GM23338 (cell line): ENCODE results near the gene ITCH. TPM values are rescaled to one million over a fixed set of nuclear protein-coding genes. Genes with fewer than 3 reads are reported as not detected.
A peak's percentile ranks its signal among the peaks of the same experiment; 100 is the strongest.

Source experiments
- ATAC-seq: fragments of 200-7000 bp; cut with Tn5 transposase; 3 replicates; pipeline ENCODE4 v1.9.1; 2020
- DNase-seq: peaks from one replicate; pipeline ENCODE4 v3.0.0-alpha.2; 2015; ENCODE audit warnings: low spot score
- H2AFZ ChIP-seq: fragments of 200-600 bp; sonication (generic); 2 replicates; pipeline ENCODE4 v1.8.0; 2016; ENCODE audit warnings: antibody characterized with exemption, mild to moderate bottlenecking, moderate library complexity
- H3F3A ChIP-seq: fragments of 200-600 bp; sonication (generic); replicated peaks from 2 replicates; pipeline ENCODE4 v1.8.0; 2017; ENCODE audit warnings: antibody characterized with exemption, mixed run types, low read depth
- H3K27ac ChIP-seq: fragments of 200-600 bp; sonication (generic); 2 replicates; pipeline ENCODE4 v1.6.1; 2016; ENCODE audit warnings: low read depth
- H3K27me3 ChIP-seq: fragments of 200-600 bp; sonication (generic); 2 replicates; pipeline ENCODE4 v1.8.0; 2016; ENCODE audit warnings: mild to moderate bottlenecking, mixed run types, moderate library complexity; ENCODE audit not compliant: insufficient read depth
- H3K36me3 ChIP-seq: fragments of 200-600 bp; sonication (generic); 2 replicates; pipeline ENCODE4 v1.8.0; 2016; ENCODE audit warnings: mild to moderate bottlenecking; ENCODE audit not compliant: insufficient read depth
- H3K4me1 ChIP-seq: fragments of 200-600 bp; sonication (generic); 2 replicates; pipeline ENCODE4 v1.8.0; 2016; ENCODE audit warnings: mild to moderate bottlenecking, moderate library complexity; ENCODE audit not compliant: insufficient read depth
- H3K4me2 ChIP-seq: fragments of 200-600 bp; sonication (generic); 2 replicates; pipeline ENCODE4 v1.7.1; 2017; ENCODE audit warnings: mixed run types
- H3K4me3 ChIP-seq: fragments of 200-600 bp; sonication (generic); 2 replicates; pipeline ENCODE4 v1.6.1; 2016; ENCODE audit warnings: mixed run types
- H3K79me2 ChIP-seq: fragments of 200-600 bp; sonication (generic); replicated peaks from 2 replicates; pipeline ENCODE4 v1.8.0; 2017; ENCODE audit warnings: mild to moderate bottlenecking; ENCODE audit not compliant: insufficient read depth
- H3K9me2 ChIP-seq: fragments of 200-600 bp; sonication (generic); 2 replicates; pipeline ENCODE4 v1.8.0; 2017; ENCODE audit not compliant: insufficient read depth
- H4K20me1 ChIP-seq: fragments of 200-600 bp; sonication (generic); replicated peaks from 2 replicates; pipeline ENCODE4 v1.8.0; 2017; ENCODE audit warnings: mild to moderate bottlenecking; ENCODE audit not compliant: insufficient read depth
- H3K27ac Mint-ChIP-seq: 2 replicates; pipeline ENCODE4 v1.8.0; 2020; ENCODE audit warnings: inconsistent platforms, mild to moderate bottlenecking, moderate library complexity, mixed read lengths
- H3K27me3 Mint-ChIP-seq: 3 replicates; pipeline ENCODE4 v1.8.0; 2022; ENCODE audit warnings: low read depth, mild to moderate bottlenecking, moderate library complexity, mixed read lengths, inconsistent platforms; ENCODE audit not compliant: insufficient read depth, poor library complexity
- H3K36me3 Mint-ChIP-seq: 3 replicates; pipeline ENCODE4 v1.8.0; 2021; ENCODE audit warnings: low read depth, mild to moderate bottlenecking, inconsistent platforms, moderate library complexity, mixed read lengths
- H3K4me1 Mint-ChIP-seq: 3 replicates; pipeline ENCODE4 v1.8.0; 2020; ENCODE audit warnings: mild to moderate bottlenecking, inconsistent platforms, mixed read lengths
- H3K4me3 Mint-ChIP-seq: 3 replicates; pipeline ENCODE4 v1.8.0; 2021; ENCODE audit warnings: moderate library complexity, mild to moderate bottlenecking, inconsistent platforms, mixed read lengths
- H3K9me3 Mint-ChIP-seq: 3 replicates; pipeline ENCODE4 v1.8.0; 2020; ENCODE audit warnings: moderate library complexity, mild to moderate bottlenecking, inconsistent platforms, mixed read lengths
- CREB1 ChIP-seq: fragments of 250-450 bp; sonication (Bioruptor Pico); IDR thresholded peaks from 2 replicates; pipeline ENCODE4 v1.5.0; 2020; ENCODE audit warnings: low read depth, mild to moderate bottlenecking, moderate library complexity
- CTCF ChIP-seq, 2 experiments: fragments of 200-600 bp in 1 of 2; sonication (generic) in 1 of 2; conservative IDR thresholded peaks; 2 replicates each; pipeline versions ENCODE4 v1.5.1 to v1.6.1; 2016 to 2017; ENCODE audit warnings: antibody characterized with exemption in 2 of 2, low read depth in 2 of 2, mild to moderate bottlenecking in 2 of 2, moderate library complexity in 1 of 2
- EZH2 ChIP-seq: fragments of 200-600 bp; sonication (generic); IDR thresholded peaks from one replicate; pipeline ENCODE4 v1.8.0; 2017; ENCODE audit warnings: antibody characterized with exemption, mild to moderate bottlenecking, low read depth; ENCODE audit not compliant: unreplicated experiment
- EZH2phosphoT487 ChIP-seq: fragments of 200-600 bp; sonication (generic); IDR thresholded peaks from one replicate; pipeline ENCODE4 v1.8.1; 2018; ENCODE audit warnings: antibody characterized with exemption; ENCODE audit not compliant: unreplicated experiment
- JUNB ChIP-seq: IDR thresholded peaks from one replicate; pipeline ENCODE4 v1.6.1; 2016; ENCODE audit warnings: antibody characterized with exemption; ENCODE audit not compliant: unreplicated experiment
- NANOG ChIP-seq: IDR thresholded peaks from 2 replicates; pipeline ENCODE4 v1.6.1; 2016; ENCODE audit warnings: antibody characterized with exemption, borderline replicate concordance
- STAT1 ChIP-seq: IDR thresholded peaks from one replicate; pipeline ENCODE4 v1.6.1; 2016; ENCODE audit warnings: antibody characterized with exemption; ENCODE audit not compliant: unreplicated experiment
- ZNF114 ChIP-seq: fragments of 250-450 bp; sonication (Bioruptor Pico); IDR thresholded peaks from 2 replicates; pipeline ENCODE4 v1.5.0; 2020; ENCODE audit warnings: mild to moderate bottlenecking, moderate library complexity
- ZNF331 ChIP-seq: fragments of 250-450 bp; sonication (Bioruptor Pico); IDR thresholded peaks from 2 replicates; pipeline ENCODE4 v1.5.0; 2020; ENCODE audit warnings: low read depth, mild to moderate bottlenecking, moderate library complexity
- polyA plus RNA-seq: library from polyadenylated mRNA; unstranded; fragments of >200 nt; fragmentation: Nextera tagmentation; extraction: Ambion mirVana; gene quantifications from 2 replicates; pipeline ENCODE4 v1.2.1, GENCODE V29; 2016
- total RNA-seq: library from RNA; depleted of rRNA; stranded (reverse); fragments of >200 nt; shearing (Covaris generic); gene quantifications from 2 replicates; pipeline ENCODE4 v1.2.3, GENCODE V29; 2014
- TF ChIP-seq, protein P1 (sequence below): fragments of 250-450 bp; sonication (Bioruptor Pico); IDR thresholded peaks from 2 replicates; pipeline ENCODE4 v1.5.0; 2020; ENCODE audit warnings: mild to moderate bottlenecking, moderate library complexity
- TF ChIP-seq, protein P2 (sequence below): IDR thresholded peaks from 2 replicates; pipeline ENCODE4 v1.6.1; 2016; ENCODE audit warnings: antibody characterized with exemption

The ITCH gene
- total and polyA plus RNA-seq, 2 experiments from 2014 or later = 16.4 to 31.6 TPM

GRCh38 chr20:34385464-34385863, 22.4 kb downstream of the ITCH start (continued):
- TF ChIP-seq, protein P1, sequence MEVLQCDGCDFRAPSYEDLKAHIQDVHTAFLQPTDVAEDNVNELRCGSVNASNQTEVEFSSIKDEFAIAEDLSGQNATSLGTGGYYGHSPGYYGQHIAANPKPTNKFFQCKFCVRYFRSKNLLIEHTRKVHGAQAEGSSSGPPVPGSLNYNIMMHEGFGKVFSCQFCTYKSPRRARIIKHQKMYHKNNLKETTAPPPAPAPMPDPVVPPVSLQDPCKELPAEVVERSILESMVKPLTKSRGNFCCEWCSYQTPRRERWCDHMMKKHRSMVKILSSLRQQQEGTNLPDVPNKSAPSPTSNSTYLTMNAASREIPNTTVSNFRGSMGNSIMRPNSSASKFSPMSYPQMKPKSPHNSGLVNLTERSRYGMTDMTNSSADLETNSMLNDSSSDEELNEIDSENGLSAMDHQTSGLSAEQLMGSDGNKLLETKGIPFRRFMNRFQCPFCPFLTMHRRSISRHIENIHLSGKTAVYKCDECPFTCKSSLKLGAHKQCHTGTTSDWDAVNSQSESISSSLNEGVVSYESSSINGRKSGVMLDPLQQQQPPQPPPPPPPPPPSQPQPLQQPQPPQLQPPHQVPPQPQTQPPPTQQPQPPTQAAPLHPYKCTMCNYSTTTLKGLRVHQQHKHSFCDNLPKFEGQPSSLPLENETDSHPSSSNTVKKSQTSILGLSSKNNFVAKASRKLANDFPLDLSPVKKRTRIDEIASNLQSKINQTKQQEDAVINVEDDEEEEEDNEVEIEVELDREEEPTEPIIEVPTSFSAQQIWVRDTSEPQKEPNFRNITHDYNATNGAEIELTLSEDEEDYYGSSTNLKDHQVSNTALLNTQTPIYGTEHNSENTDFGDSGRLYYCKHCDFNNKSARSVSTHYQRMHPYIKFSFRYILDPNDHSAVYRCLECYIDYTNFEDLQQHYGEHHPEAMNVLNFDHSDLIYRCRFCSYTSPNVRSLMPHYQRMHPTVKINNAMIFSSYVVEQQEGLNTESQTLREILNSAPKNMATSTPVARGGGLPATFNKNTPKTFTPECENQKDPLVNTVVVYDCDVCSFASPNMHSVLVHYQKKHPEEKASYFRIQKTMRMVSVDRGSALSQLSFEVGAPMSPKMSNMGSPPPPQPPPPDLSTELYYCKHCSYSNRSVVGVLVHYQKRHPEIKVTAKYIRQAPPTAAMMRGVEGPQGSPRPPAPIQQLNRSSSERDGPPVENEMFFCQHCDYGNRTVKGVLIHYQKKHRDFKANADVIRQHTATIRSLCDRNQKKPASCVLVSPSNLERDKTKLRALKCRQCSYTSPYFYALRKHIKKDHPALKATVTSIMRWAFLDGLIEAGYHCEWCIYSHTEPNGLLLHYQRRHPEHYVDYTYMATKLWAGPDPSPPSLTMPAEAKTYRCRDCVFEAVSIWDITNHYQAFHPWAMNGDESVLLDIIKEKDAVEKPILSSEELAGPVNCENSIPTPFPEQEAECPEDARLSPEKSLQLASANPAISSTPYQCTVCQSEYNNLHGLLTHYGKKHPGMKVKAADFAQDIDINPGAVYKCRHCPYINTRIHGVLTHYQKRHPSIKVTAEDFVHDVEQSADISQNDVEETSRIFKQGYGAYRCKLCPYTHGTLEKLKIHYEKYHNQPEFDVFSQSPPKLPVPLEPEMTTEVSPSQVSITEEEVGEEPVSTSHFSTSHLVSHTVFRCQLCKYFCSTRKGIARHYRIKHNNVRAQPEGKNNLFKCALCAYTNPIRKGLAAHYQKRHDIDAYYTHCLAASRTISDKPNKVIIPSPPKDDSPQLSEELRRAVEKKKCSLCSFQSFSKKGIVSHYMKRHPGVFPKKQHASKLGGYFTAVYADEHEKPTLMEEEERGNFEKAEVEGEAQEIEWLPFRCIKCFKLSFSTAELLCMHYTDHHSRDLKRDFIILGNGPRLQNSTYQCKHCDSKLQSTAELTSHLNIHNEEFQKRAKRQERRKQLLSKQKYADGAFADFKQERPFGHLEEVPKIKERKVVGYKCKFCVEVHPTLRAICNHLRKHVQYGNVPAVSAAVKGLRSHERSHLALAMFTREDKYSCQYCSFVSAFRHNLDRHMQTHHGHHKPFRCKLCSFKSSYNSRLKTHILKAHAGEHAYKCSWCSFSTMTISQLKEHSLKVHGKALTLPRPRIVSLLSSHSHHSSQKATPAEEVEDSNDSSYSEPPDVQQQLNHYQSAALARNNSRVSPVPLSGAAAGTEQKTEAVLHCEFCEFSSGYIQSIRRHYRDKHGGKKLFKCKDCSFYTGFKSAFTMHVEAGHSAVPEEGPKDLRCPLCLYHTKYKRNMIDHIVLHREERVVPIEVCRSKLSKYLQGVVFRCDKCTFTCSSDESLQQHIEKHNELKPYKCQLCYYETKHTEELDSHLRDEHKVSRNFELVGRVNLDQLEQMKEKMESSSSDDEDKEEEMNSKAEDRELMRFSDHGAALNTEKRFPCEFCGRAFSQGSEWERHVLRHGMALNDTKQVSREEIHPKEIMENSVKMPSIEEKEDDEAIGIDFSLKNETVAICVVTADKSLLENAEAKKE (CRISPR knock-in tag) = no peak
- TF ChIP-seq NANOG (no peak), CTCF (conservative IDR thresholded peaks at IDR 0.05; ENCODE audit: low read depth in 2 of 2) (no peak)

DNA sequence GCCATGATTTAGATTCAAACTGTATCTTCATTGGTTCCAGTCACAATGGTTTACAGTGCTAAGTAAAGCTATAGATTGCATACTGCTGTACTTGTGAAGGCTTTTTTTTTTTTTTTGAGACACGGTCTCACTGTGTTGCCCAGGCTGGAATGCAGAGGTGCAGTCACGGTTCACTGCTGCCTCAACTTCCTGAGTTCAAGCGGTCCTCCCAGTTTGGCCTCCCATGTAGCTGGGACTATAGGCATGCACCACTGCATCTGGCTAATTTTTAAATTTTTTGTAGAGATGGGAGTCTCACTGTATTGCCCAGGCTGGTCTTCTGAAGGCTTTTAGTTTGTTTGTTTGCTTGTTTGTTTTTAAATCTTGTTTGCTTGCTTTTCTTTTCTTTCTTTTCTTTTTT, 24.9 kb downstream of the ITCH start:
- no peaks in the 10 kb centered on the region for H3K9me2 ChIP-seq
- ATAC-seq (no peak), DNase-seq (no peak)
- H4K20me1 ChIP-seq = peaks cover 29% of the 10 kb centered on the region
- 0 out of 2 replicates have a peak overlapping the region, but pooled peaks have one; percentile 12 for H3K27ac ChIP-seq
- Mint-ChIP-seq H3K27ac (0 out of 2 replicates have a peak overlapping the region, but pooled peaks have one; percentile 38), H3K4me3 (no peak overlapping the region), H3K27me3 (peaks cover 2% of the 10 kb centered on the region), H3K36me3 (peaks cover 6% of the 10 kb centered on the region), H3K4me1 (peaks cover 23% of the 10 kb centered on the region), H3K9me3 (no peaks in the 10 kb centered on the region)
- no peaks in the 10 kb centered on the region for H3K27me3 ChIP-seq
- H2AFZ ChIP-seq = no peak overlapping the region
- H3K4me2 ChIP-seq = no peak overlapping the region
- peaks cover 98% of the 10 kb centered on the region for H3K79me2 ChIP-seq
- no peaks in the 10 kb centered on the region for H3K36me3 ChIP-seq
- peaks cover 7% of the 10 kb centered on the region for H3K4me1 ChIP-seq
- H3K4me3 ChIP-seq = no peak overlapping the region
- no peaks in the 10 kb centered on the region for H3F3A ChIP-seq
- no peak for TF ChIP-seq CREB1 (CRISPR knock-in tag)
- no peak for TF ChIP-seq EZH2
- no peak for TF ChIP-seq EZH2phosphoT487
- TF ChIP-seq, protein P2, sequence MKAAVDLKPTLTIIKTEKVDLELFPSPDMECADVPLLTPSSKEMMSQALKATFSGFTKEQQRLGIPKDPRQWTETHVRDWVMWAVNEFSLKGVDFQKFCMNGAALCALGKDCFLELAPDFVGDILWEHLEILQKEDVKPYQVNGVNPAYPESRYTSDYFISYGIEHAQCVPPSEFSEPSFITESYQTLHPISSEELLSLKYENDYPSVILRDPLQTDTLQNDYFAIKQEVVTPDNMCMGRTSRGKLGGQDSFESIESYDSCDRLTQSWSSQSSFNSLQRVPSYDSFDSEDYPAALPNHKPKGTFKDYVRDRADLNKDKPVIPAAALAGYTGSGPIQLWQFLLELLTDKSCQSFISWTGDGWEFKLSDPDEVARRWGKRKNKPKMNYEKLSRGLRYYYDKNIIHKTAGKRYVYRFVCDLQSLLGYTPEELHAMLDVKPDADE = no peak
- no peak for TF ChIP-seq ZNF114
- no peak for TF ChIP-seq STAT1
- TF ChIP-seq JUNB = no peak
- TF ChIP-seq ZNF331 (CRISPR knock-in tag) = no peak
